ENCODE measurements around the gene NMNAT1. TPM values are rescaled to one million over a fixed set of nuclear protein-coding genes. Genes with fewer than 3 reads are reported as not detected.
A peak's percentile ranks its signal among the peaks of the same experiment; 100 is the strongest.

Gene NMNAT1
- total and polyA plus RNA-seq, 2 donors from 2014 or later, result 12.3 to 17.5 TPM

DNA sequence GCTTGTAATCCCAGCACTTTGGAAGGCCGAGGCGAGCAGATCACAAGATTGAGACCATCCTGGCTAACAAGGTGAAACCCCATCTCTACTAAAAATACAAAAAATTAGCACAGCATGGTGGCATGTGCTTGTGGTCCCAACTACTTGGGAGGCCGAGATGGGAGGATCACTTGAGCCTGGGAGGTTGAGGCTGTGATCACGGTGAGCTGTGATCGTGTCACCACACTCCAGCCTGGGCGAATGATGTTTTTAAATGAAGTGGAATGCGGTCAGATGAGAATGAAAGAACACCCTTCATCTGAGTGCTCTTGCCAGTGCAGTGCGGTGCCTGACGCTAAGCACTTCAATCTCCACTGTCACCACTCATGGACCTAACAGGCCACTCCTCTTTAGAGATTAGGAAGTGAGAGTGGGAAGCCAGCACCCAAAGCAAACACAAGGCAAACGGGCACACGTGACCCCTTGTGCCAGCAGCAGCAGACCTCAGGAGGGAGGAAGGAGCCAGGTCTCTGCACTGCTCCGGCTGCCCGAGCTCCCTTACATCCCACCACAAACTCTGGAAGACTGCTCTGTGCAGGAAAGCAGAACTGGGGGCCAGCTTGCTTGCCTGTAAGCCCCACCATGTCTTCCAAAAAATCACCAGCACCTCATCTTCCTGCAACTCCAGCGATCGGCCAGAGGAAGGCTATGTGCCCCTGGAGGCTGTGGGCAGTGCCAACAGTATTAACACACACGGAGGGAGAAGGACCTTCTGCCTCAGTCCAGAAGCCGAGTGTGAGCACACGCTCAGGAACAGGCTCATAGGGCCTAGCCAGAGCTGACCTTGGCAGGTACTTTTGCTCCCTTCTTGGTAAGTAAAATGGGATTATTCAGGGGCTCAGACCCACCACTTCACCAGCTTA lies 42.9 kb upstream of the NMNAT1 start:
- Histone ChIP-seq H3K9me3 (ENCODE audit: control insufficient read depth in 2 of 3, insufficient read depth in 1 of 3, low read length in 3 of 3) (no peaks in the 10 kb centered on the region), H3K27ac (ENCODE audit: low read depth in 2 of 2, low read length in 2 of 2) (peak overlapping the region; percentile 2 to 68), H3K36me3 (ENCODE audit: control insufficient read depth in 2 of 3, insufficient read depth in 3 of 3, low read length in 3 of 3) (no peaks in the 10 kb centered on the region), H3K9ac (ENCODE audit: low read length in 3 of 3) (no peak overlapping the region), H3K4me1 (ENCODE audit: control insufficient read depth in 2 of 3, insufficient read depth in 2 of 3, low read depth in 1 of 3, low read length in 3 of 3) (peaks cover 0 to 22% (median 13%) of the 10 kb centered on the region in 3 donors), H3K4me3 (ENCODE audit: low read length in 3 of 3) (peak overlapping the region in 1 of 3 donors; percentile 0), H3K27me3 (ENCODE audit: control insufficient read depth, insufficient read depth, low read length) (no peaks in the 10 kb centered on the region)
- intact Hi-C loops (cut with DNase I), result no loop called here
- TF ChIP-seq, protein P1, sequence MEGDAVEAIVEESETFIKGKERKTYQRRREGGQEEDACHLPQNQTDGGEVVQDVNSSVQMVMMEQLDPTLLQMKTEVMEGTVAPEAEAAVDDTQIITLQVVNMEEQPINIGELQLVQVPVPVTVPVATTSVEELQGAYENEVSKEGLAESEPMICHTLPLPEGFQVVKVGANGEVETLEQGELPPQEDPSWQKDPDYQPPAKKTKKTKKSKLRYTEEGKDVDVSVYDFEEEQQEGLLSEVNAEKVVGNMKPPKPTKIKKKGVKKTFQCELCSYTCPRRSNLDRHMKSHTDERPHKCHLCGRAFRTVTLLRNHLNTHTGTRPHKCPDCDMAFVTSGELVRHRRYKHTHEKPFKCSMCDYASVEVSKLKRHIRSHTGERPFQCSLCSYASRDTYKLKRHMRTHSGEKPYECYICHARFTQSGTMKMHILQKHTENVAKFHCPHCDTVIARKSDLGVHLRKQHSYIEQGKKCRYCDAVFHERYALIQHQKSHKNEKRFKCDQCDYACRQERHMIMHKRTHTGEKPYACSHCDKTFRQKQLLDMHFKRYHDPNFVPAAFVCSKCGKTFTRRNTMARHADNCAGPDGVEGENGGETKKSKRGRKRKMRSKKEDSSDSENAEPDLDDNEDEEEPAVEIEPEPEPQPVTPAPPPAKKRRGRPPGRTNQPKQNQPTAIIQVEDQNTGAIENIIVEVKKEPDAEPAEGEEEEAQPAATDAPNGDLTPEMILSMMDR (IDR thresholded peaks at IDR 0.05; ENCODE audit: borderline replicate concordance, extremely low read depth, insufficient read depth), result no peak
- no peak for FAIRE-seq
- peak in 1 of 5 donors; percentile 79 for DNase-seq

DNA sequence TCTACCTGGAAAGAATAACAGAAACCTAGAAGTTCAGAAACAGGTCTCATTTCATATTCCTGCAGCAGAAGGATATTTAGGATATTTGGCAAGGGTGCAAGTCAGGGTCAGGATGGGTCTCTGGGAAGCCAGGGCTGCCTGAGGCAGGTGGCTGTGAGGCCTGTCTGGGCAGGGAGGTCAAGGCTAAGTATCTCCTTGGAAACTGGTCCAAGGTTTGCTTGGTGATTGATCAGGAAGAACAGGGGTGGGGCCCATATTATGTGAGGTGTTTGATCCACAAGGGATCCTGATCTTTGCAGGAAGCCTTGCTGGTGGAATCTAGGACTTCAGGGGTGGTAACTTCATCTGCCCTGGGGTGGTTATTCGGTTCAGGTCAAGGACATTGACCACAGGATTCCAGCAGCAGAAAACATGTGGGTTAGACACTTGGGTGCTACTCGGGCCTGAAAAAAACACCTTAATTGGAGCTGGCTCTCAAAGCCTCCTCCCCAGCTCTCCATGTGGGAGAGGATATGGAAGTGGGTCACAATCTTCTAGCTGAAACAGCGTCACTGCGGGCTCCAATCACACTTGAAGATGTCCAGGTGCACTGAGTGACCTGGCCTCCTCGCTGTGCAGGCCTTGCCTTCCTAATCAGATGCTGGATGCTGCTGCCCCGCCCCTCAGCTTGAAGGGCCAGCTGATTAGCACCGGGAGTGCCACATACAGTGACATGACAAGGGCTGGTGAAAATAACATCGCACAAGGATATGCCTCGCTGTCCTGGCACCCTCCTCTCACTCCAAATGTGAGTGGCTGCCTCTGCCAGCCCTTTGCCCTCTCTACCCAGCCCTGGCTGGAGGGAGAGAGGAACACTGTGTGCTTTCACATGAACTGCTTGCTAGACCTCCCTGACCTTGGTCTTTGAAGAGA lies 41.9 kb upstream of the NMNAT1 start:
- H3K27ac ChIP-seq (ENCODE audit: low read depth in 2 of 2, low read length in 2 of 2), result peak overlapping the region; percentile 33 to 68
- no peak for FAIRE-seq
- H3K9me3 ChIP-seq (ENCODE audit: control insufficient read depth in 2 of 3, insufficient read depth in 1 of 3, low read length in 3 of 3), result no peaks in the 10 kb centered on the region
- intact Hi-C loops (cut with DNase I), result no loop called here
- H3K9ac ChIP-seq (ENCODE audit: low read length in 3 of 3), result peak overlapping the region in 1 of 3 donors; percentile 29
- no peaks in the 10 kb centered on the region for H3K27me3 ChIP-seq (ENCODE audit: control insufficient read depth, insufficient read depth, low read length)
- TF ChIP-seq, protein P1 (IDR thresholded peaks at IDR 0.05; ENCODE audit: borderline replicate concordance, extremely low read depth, insufficient read depth), result no peak
- H3K4me3 ChIP-seq (ENCODE audit: low read length in 3 of 3), result no peak overlapping the region
- peaks cover 0 to 22% (median 13%) of the 10 kb centered on the region in 3 donors for H3K4me1 ChIP-seq (ENCODE audit: control insufficient read depth in 2 of 3, insufficient read depth in 2 of 3, low read depth in 1 of 3, low read length in 3 of 3)
- DNase-seq, result peak in 1 of 5 donors; percentile 48
- no peaks in the 10 kb centered on the region for H3K36me3 ChIP-seq (ENCODE audit: control insufficient read depth in 2 of 3, insufficient read depth in 3 of 3, low read length in 3 of 3)

DNA sequence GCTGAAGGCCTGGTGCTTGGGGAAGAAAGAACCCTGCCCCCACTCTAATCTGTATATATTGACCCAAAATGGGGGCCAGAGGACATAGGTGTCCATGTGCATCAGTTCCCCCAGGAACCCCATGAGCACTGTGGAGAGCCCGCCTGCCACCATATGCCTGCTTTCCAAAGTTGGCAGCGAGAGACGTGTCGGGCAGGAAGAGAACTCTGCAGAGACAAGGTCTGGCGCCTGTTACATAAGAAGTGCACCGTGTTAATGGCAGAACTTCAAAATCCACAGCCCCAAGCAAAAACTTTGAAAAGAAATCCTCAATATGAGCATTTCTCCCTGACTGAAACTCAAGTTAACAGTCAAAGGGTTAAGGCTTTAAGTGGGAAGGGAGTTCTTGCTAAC lies 41.2 kb upstream of the NMNAT1 start:
- DNase-seq (no peak), FAIRE-seq (no peak)
- intact Hi-C loops (cut with DNase I), result no loop called here
- Histone ChIP-seq H3K9me3 (ENCODE audit: control insufficient read depth in 2 of 3, insufficient read depth in 1 of 3, low read length in 3 of 3) (no peaks in the 10 kb centered on the region), H3K4me1 (ENCODE audit: control insufficient read depth in 2 of 3, insufficient read depth in 2 of 3, low read depth in 1 of 3, low read length in 3 of 3) (peaks cover 0 to 22% (median 13%) of the 10 kb centered on the region in 3 donors), H3K27ac (ENCODE audit: low read depth in 2 of 2, low read length in 2 of 2) (peak overlapping the region; percentile 33 to 68), H3K36me3 (ENCODE audit: control insufficient read depth in 2 of 3, insufficient read depth in 3 of 3, low read length in 3 of 3) (no peaks in the 10 kb centered on the region), H3K27me3 (ENCODE audit: control insufficient read depth, insufficient read depth, low read length) (no peaks in the 10 kb centered on the region), H3K4me3 (ENCODE audit: low read length in 3 of 3) (no peak overlapping the region), H3K9ac (ENCODE audit: low read length in 3 of 3) (peak overlapping the region in 1 of 3 donors; percentile 14)
- TF ChIP-seq, protein P1 (IDR thresholded peaks at IDR 0.05; ENCODE audit: borderline replicate concordance, extremely low read depth, insufficient read depth), result no peak
